ENCODE results near the gene RDH11.

Gene RDH11

DNA sequence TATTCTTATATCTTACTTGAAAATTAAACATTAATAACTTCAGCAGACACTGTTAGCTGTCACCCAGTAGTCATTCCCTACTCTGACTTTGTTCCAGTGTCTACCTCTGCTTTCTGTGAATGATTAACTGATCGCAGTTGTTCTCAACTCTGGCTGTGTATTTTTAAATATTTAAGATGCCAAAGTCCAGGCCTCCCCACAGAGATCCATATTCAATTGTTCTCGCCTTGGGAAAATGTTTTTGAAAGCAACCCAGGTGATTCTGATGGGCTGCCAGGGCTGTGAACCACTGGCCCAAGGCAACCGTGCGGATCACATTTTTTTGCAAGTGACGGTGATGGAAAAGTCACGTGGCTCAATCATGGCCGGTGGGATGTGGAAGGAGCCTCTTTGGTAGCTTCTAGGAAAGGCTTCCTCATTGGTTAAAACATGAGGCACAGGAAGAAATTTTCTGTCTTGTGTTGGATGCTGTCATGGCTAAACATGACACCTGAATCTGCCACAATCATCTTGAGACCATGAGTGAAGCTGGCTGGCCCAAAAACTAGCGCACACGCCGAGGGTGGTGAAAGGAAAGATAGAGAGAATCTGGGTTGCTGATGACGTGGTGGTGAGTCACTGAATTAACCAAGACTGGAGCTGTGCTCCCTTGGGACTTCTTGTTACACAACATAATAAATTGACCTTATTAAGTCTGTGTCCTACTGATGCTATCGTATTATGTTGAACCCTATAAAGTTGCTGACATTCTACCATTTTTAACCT, 43.4 kb upstream of the RDH11 start (continued):
- TF ChIP-seq, protein P1, sequence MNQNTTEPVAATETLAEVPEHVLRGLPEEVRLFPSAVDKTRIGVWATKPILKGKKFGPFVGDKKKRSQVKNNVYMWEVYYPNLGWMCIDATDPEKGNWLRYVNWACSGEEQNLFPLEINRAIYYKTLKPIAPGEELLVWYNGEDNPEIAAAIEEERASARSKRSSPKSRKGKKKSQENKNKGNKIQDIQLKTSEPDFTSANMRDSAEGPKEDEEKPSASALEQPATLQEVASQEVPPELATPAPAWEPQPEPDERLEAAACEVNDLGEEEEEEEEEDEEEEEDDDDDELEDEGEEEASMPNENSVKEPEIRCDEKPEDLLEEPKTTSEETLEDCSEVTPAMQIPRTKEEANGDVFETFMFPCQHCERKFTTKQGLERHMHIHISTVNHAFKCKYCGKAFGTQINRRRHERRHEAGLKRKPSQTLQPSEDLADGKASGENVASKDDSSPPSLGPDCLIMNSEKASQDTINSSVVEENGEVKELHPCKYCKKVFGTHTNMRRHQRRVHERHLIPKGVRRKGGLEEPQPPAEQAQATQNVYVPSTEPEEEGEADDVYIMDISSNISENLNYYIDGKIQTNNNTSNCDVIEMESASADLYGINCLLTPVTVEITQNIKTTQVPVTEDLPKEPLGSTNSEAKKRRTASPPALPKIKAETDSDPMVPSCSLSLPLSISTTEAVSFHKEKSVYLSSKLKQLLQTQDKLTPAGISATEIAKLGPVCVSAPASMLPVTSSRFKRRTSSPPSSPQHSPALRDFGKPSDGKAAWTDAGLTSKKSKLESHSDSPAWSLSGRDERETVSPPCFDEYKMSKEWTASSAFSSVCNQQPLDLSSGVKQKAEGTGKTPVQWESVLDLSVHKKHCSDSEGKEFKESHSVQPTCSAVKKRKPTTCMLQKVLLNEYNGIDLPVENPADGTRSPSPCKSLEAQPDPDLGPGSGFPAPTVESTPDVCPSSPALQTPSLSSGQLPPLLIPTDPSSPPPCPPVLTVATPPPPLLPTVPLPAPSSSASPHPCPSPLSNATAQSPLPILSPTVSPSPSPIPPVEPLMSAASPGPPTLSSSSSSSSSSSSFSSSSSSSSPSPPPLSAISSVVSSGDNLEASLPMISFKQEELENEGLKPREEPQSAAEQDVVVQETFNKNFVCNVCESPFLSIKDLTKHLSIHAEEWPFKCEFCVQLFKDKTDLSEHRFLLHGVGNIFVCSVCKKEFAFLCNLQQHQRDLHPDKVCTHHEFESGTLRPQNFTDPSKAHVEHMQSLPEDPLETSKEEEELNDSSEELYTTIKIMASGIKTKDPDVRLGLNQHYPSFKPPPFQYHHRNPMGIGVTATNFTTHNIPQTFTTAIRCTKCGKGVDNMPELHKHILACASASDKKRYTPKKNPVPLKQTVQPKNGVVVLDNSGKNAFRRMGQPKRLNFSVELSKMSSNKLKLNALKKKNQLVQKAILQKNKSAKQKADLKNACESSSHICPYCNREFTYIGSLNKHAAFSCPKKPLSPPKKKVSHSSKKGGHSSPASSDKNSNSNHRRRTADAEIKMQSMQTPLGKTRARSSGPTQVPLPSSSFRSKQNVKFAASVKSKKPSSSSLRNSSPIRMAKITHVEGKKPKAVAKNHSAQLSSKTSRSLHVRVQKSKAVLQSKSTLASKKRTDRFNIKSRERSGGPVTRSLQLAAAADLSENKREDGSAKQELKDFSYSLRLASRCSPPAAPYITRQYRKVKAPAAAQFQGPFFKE (tag by site-specific recombination; IDR thresholded peaks at IDR 0.05; ENCODE audit: borderline replicate concordance) = no peak
- TF ChIP-seq ZFP37 (tag by site-specific recombination; IDR thresholded peaks at IDR 0.05) (no peak), ZNF623 (tag by site-specific recombination; IDR thresholded peaks at IDR 0.05) (no peak), ZBTB8A (tag by site-specific recombination; IDR thresholded peaks at IDR 0.05) (no peak), ZNF133 (tag by site-specific recombination; IDR thresholded peaks at IDR 0.05) (no peak), ZNF416 (tag by site-specific recombination; IDR thresholded peaks at IDR 0.05) (no peak), ZNF24 (tag by site-specific recombination; IDR thresholded peaks at IDR 0.05) (0 out of 2 replicates have a peak, but pooled peaks have one; percentile 55), ZNF768 (tag by site-specific recombination; IDR thresholded peaks at IDR 0.05) (no peak), ZNF529 (tag by site-specific recombination; IDR thresholded peaks at IDR 0.05; ENCODE audit: insufficient replicate concordance) (no peak), ZBTB21 (tag by site-specific recombination; IDR thresholded peaks at IDR 0.05) (peak; percentile 84), TCF7L2 (IDR thresholded peaks at IDR 0.05; ENCODE audit: borderline replicate concordance, low read depth, low read length) (no peak), ZNF670 (tag by site-specific recombination; IDR thresholded peaks at IDR 0.05; ENCODE audit: low read depth) (no peak), GLI2 (tag by site-specific recombination; IDR thresholded peaks at IDR 0.05; ENCODE audit: borderline replicate concordance, low read depth) (no peak), ZNF10 (tag by site-specific recombination; IDR thresholded peaks at IDR 0.05) (no peak), ZNF175 (tag by site-specific recombination; IDR thresholded peaks at IDR 0.05) (no peak), ZBTB17 (tag by site-specific recombination; IDR thresholded peaks at IDR 0.05) (peak; percentile 59), ZNF174 (tag by site-specific recombination; IDR thresholded peaks at IDR 0.05) (no peak), GLIS2 (tag by site-specific recombination; IDR thresholded peaks at IDR 0.05) (no peak), ZNF19 (tag by site-specific recombination; IDR thresholded peaks at IDR 0.05; ENCODE audit: low read depth) (no peak), ZNF660 (tag by site-specific recombination; IDR thresholded peaks at IDR 0.05) (peak; percentile 19; the same call in 1 of the 2 replicates), ZNF292 (tag by site-specific recombination; IDR thresholded peaks at IDR 0.05; ENCODE audit: borderline replicate concordance, low read depth) (no peak), ZNF777 (tag by site-specific recombination; IDR thresholded peaks at IDR 0.05; ENCODE audit: borderline replicate concordance) (no peak)
- TF ChIP-seq, protein P2, sequence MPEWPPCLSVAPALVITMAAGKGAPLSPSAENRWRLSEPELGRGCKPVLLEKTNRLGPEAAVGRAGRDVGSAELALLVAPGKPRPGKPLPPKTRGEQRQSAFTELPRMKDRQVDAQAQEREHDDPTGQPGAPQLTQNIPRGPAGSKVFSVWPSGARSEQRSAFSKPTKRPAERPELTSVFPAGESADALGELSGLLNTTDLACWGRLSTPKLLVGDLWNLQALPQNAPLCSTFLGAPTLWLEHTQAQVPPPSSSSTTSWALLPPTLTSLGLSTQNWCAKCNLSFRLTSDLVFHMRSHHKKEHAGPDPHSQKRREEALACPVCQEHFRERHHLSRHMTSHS (tag by site-specific recombination; IDR thresholded peaks at IDR 0.05) = no peak
- TF ChIP-seq, protein P3, sequence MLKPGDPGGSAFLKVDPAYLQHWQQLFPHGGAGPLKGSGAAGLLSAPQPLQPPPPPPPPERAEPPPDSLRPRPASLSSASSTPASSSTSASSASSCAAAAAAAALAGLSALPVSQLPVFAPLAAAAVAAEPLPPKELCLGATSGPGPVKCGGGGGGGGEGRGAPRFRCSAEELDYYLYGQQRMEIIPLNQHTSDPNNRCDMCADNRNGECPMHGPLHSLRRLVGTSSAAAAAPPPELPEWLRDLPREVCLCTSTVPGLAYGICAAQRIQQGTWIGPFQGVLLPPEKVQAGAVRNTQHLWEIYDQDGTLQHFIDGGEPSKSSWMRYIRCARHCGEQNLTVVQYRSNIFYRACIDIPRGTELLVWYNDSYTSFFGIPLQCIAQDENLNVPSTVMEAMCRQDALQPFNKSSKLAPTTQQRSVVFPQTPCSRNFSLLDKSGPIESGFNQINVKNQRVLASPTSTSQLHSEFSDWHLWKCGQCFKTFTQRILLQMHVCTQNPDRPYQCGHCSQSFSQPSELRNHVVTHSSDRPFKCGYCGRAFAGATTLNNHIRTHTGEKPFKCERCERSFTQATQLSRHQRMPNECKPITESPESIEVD (tag by site-specific recombination; IDR thresholded peaks at IDR 0.05) = no peak
- TF ChIP-seq, protein P4, sequence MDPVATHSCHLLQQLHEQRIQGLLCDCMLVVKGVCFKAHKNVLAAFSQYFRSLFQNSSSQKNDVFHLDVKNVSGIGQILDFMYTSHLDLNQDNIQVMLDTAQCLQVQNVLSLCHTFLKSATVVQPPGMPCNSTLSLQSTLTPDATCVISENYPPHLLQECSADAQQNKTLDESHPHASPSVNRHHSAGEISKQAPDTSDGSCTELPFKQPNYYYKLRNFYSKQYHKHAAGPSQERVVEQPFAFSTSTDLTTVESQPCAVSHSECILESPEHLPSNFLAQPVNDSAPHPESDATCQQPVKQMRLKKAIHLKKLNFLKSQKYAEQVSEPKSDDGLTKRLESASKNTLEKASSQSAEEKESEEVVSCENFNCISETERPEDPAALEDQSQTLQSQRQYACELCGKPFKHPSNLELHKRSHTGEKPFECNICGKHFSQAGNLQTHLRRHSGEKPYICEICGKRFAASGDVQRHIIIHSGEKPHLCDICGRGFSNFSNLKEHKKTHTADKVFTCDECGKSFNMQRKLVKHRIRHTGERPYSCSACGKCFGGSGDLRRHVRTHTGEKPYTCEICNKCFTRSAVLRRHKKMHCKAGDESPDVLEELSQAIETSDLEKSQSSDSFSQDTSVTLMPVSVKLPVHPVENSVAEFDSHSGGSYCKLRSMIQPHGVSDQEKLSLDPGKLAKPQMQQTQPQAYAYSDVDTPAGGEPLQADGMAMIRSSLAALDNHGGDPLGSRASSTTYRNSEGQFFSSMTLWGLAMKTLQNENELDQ (tag by site-specific recombination; IDR thresholded peaks at IDR 0.05; ENCODE audit: low read depth) = no peak

Data from HEK293 (cell line).